Measurements from ENCODE around the gene CD79A.

The CD79A gene

GRCh38 chr19:41918095-41918494, 41.0 kb downstream of the CD79A start:
- DNase-seq (ENCODE audit: low read depth in 4 of 4, low spot score in 1 of 4): no peak

GRCh38 chr19:41918653-41919244, 41.7 kb downstream of the CD79A start:
- DNase-seq (ENCODE audit: low read depth in 4 of 4, low spot score in 1 of 4): no peak

GRCh38 chr19:41919948-41920712, 43.1 kb downstream of the CD79A start:
- no peak for DNase-seq (ENCODE audit: low read depth in 4 of 4, low spot score in 1 of 4)

- no peak for DNase-seq (ENCODE audit: low read depth in 4 of 4, low spot score in 1 of 4)
Observed at GRCh38 chr19:41920882-41921576, 44.0 kb downstream of the CD79A start.

- no peak for DNase-seq (ENCODE audit: low read depth in 4 of 4, low spot score in 1 of 4)
Observed at GRCh38 chr19:41921577-41922576, 44.8 kb downstream of the CD79A start.

- DNase-seq (ENCODE audit: low read depth in 4 of 4, low spot score in 1 of 4): no peak
Observed at GRCh38 chr19:41922585-41922984, 45.5 kb downstream of the CD79A start.

- DNase-seq (ENCODE audit: low read depth in 4 of 4, low spot score in 1 of 4): no peak
Observed at GRCh38 chr19:41923045-41923788, 46.1 kb downstream of the CD79A start.

- DNase-seq (ENCODE audit: low read depth in 4 of 4, low spot score in 1 of 4): no peak
Observed at GRCh38 chr19:41924151-41925145, 47.4 kb downstream of the CD79A start.

GRCh38 chr19:41925208-41926003, 48.3 kb downstream of the CD79A start:
- DNase-seq (ENCODE audit: low read depth in 4 of 4, low spot score in 1 of 4): no peak

- DNase-seq (ENCODE audit: low read depth in 4 of 4, low spot score in 1 of 4): no peak
Observed at GRCh38 chr19:41926028-41926762, 49.1 kb downstream of the CD79A start.

- DNase-seq (ENCODE audit: low read depth in 4 of 4, low spot score in 1 of 4): no peak
Observed at GRCh38 chr19:41926763-41927496, 49.9 kb downstream of the CD79A start.

- no peak for DNase-seq (ENCODE audit: low read depth in 4 of 4, low spot score in 1 of 4)
Observed at GRCh38 chr19:41927497-41928192, 50.6 kb downstream of the CD79A start.

GRCh38 chr19:41928221-41928683, 51.2 kb downstream of the CD79A start, which contains the start of gene ERFL:
ERFL (minus strand) TSS chr19:41928449; CDS start chr19:41912919, 15,530 bp downstream.
- DNase-seq (ENCODE audit: low read depth in 4 of 4, low spot score in 1 of 4): peak in 1 of 4 experiments; percentile 26

- no peak for DNase-seq (ENCODE audit: low read depth in 4 of 4, low spot score in 1 of 4)
Observed at GRCh38 chr19:41928754-41929535, 51.9 kb downstream of the CD79A start.

GRCh38 chr19:41929536-41930071, 52.5 kb downstream of the CD79A start:
- no peak for DNase-seq (ENCODE audit: low read depth in 4 of 4, low spot score in 1 of 4)

All from stimulated activated CD4-positive, alpha-beta T cell treated with anti-CD3 and anti-CD28 coated beads, Interleukin-1b, Interleukin-23, amount 100 ng/mL, for 24 hours (primary cell).